Stimulated activated CD8-positive, alpha-beta memory T cell treated with anti-CD3 and anti-CD28 coated beads, Interleukin-7, amount 100 ng/mL, for 1 hour (primary cell): ENCODE results near the gene RPL6.

ENCODE experiments used
- DNase-seq, 2 donors: peaks; one replicate each; pipeline ENCODE4 v3.0.0-alpha.2; 2020; ENCODE audit warnings: low read depth in 2 of 2

RPL6 gene

DNA sequence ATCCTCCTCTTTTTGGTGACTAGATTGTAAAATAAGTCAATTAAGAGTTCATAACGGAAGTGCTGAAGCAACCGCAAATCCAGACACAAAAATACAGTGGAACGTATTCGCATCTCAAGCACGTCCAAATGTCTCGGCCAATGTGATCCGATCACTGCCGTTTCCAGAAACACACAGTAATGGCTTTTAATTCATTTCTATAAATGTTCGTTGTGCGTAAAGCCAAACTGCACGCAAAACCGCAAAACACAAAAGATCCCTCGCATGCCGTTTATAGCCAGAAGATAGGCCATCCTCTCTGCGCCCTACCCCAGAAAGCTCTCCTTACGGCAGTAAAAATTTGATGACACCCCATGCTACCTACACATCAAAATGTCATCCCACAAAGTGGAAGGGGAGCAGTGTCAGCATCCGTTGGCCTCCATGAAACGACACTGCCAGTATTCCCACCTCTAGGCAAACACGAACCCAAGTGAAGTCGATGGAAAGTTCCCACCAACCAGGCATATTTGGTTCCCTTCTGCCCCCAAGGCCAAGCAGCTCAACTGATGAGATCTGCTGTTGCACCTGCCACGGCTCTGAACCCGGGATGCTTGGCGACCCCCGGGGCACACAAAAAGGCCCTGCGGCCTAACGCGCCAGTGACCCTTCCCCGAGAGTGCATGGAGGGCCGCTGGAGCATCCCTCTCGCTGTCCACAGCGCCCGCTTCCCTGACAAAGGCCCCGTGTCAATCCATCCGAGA, 28.6 kb downstream of the RPL6 start:
- DNase-seq = no peak

GRCh38 chr12:112375105-112375504, 34.3 kb downstream of the RPL6 start:
- DNase-seq = no peak

- DNase-seq = no peak
These were observed 35.2 kb downstream of the RPL6 start for GRCh38 chr12:112374166-112374740.

DNA sequence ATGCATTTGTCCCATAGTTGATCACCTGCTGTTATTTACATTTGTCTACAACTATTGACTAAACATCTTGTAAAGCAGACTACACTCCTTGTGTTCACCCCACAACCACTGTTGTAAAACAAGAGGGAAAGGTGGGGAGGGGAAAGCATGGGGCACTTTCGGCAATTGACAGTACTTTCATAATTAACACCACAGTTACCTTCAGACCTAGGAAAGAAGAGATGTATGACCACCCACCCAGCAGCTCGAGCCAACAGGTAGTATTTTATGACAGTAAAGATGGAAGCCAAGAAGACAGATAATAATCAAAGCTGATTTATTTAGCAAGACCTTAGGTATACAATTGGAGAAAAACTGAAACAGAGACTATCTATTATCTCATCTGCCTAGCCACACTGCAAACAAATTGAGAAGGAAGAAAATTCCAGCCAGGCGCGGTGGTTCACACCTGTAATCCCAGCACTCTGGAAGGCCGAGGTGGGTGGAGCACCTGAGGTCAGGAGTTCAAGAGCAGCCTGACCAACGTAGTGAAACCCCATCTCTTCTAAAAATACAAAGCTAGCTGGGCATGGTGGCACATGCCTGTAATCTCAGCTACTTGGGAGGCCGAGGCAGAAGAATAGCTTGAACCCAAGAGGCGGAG, 38.4 kb downstream of the RPL6 start:
- DNase-seq = no peak

DNA sequence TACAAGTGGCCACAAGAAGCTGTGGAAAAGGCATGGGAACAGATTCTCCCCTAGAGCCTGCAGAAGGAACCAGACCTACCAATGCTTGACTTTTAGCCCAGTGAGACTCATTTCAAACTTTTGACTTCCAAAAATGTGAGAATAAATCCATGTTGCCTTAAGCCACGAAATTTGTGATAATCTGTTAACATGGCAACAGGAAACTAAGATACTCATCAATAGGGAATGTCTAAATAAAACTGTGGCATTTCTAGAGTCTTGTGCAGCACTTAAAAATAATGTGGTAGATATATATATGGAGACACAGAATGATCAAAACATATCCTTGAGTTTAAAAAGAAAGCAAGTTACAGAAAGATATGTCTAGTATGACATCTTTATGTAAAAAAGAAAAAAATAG, 39.2 kb downstream of the RPL6 start:
- DNase-seq = no peak

- DNase-seq = no peak
These were observed 40.5 kb downstream of the RPL6 start for GRCh38 chr12:112368856-112369255.

- no peak for DNase-seq
These were observed 41.4 kb downstream of the RPL6 start for GRCh38 chr12:112367965-112368364.

- DNase-seq = no peak
These were observed 47.1 kb downstream of the RPL6 start for GRCh38 chr12:112362310-112362709.

DNA sequence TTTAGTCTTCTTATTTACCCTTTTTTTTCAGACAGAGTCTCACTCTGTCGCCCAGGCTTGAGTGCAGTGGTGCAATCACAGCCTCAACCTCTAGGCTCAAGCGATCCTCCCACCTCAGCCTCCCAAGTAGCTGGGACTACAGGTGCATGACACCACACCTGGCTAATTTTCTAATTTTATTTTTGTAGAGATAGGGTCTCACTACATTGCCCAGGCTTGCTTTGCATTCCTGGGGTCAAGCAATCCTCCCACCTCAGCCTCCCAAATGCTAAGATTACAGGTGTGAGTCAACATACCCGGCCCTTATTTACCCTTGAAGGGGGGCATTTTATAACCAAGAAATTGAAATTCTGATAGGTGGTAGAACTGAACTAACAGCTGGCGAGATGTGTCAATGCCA, 48.1 kb downstream of the RPL6 start:
- no peak for DNase-seq

DNA sequence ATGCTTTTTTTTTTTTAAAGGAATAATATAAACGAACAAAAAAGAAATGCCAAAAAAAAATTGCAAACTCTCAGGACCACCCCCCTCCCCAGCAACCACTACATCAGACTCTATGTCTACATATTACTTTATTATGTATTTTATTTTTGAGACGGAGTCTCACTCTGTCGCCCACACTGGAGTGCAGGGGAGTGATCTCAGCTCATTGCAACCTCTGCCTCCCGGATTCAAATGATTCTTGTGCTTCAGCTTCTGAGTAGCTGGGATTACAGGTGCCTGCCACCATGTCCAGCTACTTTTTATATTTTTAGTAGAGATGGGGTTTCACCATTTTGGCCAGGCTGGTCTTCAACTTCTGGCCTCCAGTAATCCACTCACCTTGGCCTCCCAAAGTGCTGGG, 50.1 kb downstream of the RPL6 start:
- no peak for DNase-seq

DNA sequence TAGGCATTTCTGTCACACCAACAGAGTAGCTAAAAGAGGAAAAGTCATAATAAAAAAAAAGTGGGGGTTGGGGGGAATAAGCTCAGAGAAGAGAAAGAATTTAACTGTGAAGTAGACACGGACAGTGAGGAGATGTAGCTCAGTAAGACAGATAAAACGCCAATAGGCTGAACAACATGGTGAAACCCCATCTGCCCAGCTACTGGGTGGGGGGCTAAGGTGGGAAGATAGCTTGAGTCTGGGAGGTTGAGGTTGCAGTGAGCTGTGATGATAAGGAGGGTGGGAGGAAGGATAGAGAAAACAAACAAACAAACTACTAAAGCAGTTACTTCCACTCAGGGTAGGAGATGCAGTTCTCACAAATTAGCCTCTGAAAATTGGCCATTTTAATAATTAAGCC, 52.2 kb downstream of the RPL6 start:
- no peak for DNase-seq
